CD14-positive monocyte (primary cell): Measurements from ENCODE around the gene SELENOF. TPM values are rescaled to one million over a fixed set of nuclear protein-coding genes. Genes with fewer than 3 reads are reported as not detected.

Source experiments
- DNase-seq, 3 donors: peaks; one replicate each; pipeline ENCODE4 v3.0.0-alpha.2; 2011 to 2022
- H2AFZ ChIP-seq: 2 replicates; pipeline ENCODE4 v1.6.0; 2012; ENCODE audit warnings: mild to moderate bottlenecking, low read depth, low read length, inconsistent platforms; ENCODE audit not compliant: insufficient read depth, poor library complexity, severe bottlenecking
- H3K27ac ChIP-seq, 2 donors: 1 replicate in 1 of 2; 2 replicates in 1 of 2; pipeline ENCODE4 v1.5.1; 2012 to 2013; ENCODE audit warnings: low read length in 2 of 2, control low read depth in 1 of 2, inconsistent platforms in 1 of 2, low read depth in 1 of 2, mild to moderate bottlenecking in 1 of 2
- H3K27me3 ChIP-seq, 2 donors: one replicate each; pipeline versions ENCODE4 v1.6.0 to v1.6.1; 2011 to 2013; ENCODE audit warnings: low read length in 2 of 2; ENCODE audit not compliant: control insufficient read depth in 2 of 2, insufficient read depth in 2 of 2
- H3K36me3 ChIP-seq, 2 donors: replicated peaks in 1 of 2; 1 replicate in 1 of 2; 2 replicates in 1 of 2; pipeline versions ENCODE4 v1.5.1 to v1.6.1; 2012 to 2013; ENCODE audit warnings: low read length in 2 of 2, control low read depth in 1 of 2, inconsistent platforms in 1 of 2, mild to moderate bottlenecking in 1 of 2; ENCODE audit not compliant: insufficient read depth in 2 of 2, control insufficient read depth in 1 of 2
- H3K4me1 ChIP-seq, 2 donors: 1 replicate in 1 of 2; 2 replicates in 1 of 2; pipeline versions ENCODE4 v1.5.1 to v1.6.1; 2012 to 2013; ENCODE audit warnings: low read length in 2 of 2, control low read depth in 1 of 2, inconsistent platforms in 1 of 2, mild to moderate bottlenecking in 1 of 2, moderate library complexity in 1 of 2; ENCODE audit not compliant: insufficient read depth in 2 of 2, control insufficient read depth in 1 of 2
- H3K4me2 ChIP-seq: replicated peaks from 2 replicates; pipeline ENCODE3; 2012; ENCODE audit warnings: low read length, moderate library complexity, mild to moderate bottlenecking; ENCODE audit not compliant: poor library complexity, severe bottlenecking; ENCODE audit errors: extremely low read depth
- H3K4me3 ChIP-seq, 3 experiments: fragments of 200-600 bp in 1 of 3; sonication (generic) in 1 of 3; replicated peaks in 1 of 3; 1 replicate in 2 of 3; 2 replicates in 1 of 3; pipeline ENCODE4 v1.5.1; 2011 to 2013; ENCODE audit warnings: low read length in 3 of 3, mild to moderate bottlenecking in 3 of 3, control low read depth in 2 of 3, low read depth in 2 of 3, inconsistent platforms in 1 of 3, moderate library complexity in 1 of 3
- H3K79me2 ChIP-seq: 2 replicates; pipeline ENCODE4 v1.6.0; 2012; ENCODE audit warnings: mild to moderate bottlenecking, control low read depth, inconsistent platforms, low read length, moderate library complexity; ENCODE audit not compliant: insufficient read depth
- H3K9ac ChIP-seq: 2 replicates; pipeline ENCODE4 v1.6.0; 2017; ENCODE audit warnings: low read length, mild to moderate bottlenecking; ENCODE audit not compliant: insufficient read depth, poor library complexity, severe bottlenecking
- H3K9me3 ChIP-seq, 2 donors: replicated peaks in 1 of 2; 1 replicate in 1 of 2; 2 replicates in 1 of 2; pipeline versions ENCODE4 v1.5.1 to v1.6.1; 2012 to 2013; ENCODE audit warnings: low read length in 2 of 2, control low read depth in 1 of 2; ENCODE audit not compliant: control insufficient read depth in 1 of 2, insufficient read depth in 1 of 2
- H4K20me1 ChIP-seq: 2 replicates; pipeline ENCODE4 v1.6.0; 2012; ENCODE audit warnings: mild to moderate bottlenecking, low read length, control low read depth, moderate library complexity; ENCODE audit not compliant: insufficient read depth
- H3K27ac Mint-ChIP-seq, 7 donors: one replicate each; pipeline ENCODE4 v1.8.0; 2020; ENCODE audit warnings: mild to moderate bottlenecking in 7 of 7, mixed read lengths in 7 of 7, moderate library complexity in 6 of 7, inconsistent platforms in 2 of 7
- H3K27me3 Mint-ChIP-seq, 3 donors: one replicate each; pipeline ENCODE4 v1.8.0; 2021 to 2022; ENCODE audit warnings: low read depth in 3 of 3, mild to moderate bottlenecking in 3 of 3, mixed read lengths in 3 of 3, moderate library complexity in 3 of 3, inconsistent platforms in 1 of 3
- H3K36me3 Mint-ChIP-seq, 2 donors: one replicate each; pipeline ENCODE4 v1.8.0; 2020; ENCODE audit warnings: mixed read lengths in 2 of 2, inconsistent platforms in 1 of 2, mild to moderate bottlenecking in 1 of 2
- H3K4me1 Mint-ChIP-seq: one replicate; pipeline ENCODE4 v1.8.0; 2020; ENCODE audit warnings: mild to moderate bottlenecking, mixed read lengths
- H3K4me3 Mint-ChIP-seq, 2 donors: one replicate each; pipeline ENCODE4 v1.8.0; 2020; ENCODE audit warnings: mild to moderate bottlenecking in 2 of 2, mixed read lengths in 2 of 2, moderate library complexity in 1 of 2
- H3K9me3 Mint-ChIP-seq, 7 donors: one replicate each; pipeline ENCODE4 v1.8.0; 2020 to 2022; ENCODE audit warnings: mixed read lengths in 7 of 7, mild to moderate bottlenecking in 6 of 7, moderate library complexity in 6 of 7, inconsistent platforms in 2 of 7
- WGBS: methylation state at CpG from one replicate; pipeline ENCODE4 v1.1.5; 2013; ENCODE audit warnings: missing lambda C conversion rate; ENCODE audit not compliant: insufficient coverage; 5-methylcytosine and 5-hydroxymethylcytosine counted together
- intact Hi-C, 2 donors: fragments of 100-400 bp; cut with micrococcal nuclease; formaldehyde crosslinking; loops; one replicate each; pipeline versions ENCODE4 v1.15.0 to v1.15.1; 2023
- polyA plus RNA-seq, 3 donors: library from polyadenylated mRNA; depleted of rRNA in 1 of 3; unstranded in 2 of 3; stranded (reverse) in 1 of 3; fragments of 300-500 nt in 2 of 3; fragments of >200 nt in 1 of 3; fragmentation: Illumina TruSeq in 2 of 3; gene quantifications; 1 replicate in 2 of 3; 2 replicates in 1 of 3; pipeline ENCODE4 v1.2.3, GENCODE V29; 2012 to 2021
- TF ChIP-seq, protein P1 (sequence below): fragments of 200-600 bp; IDR thresholded peaks from one replicate; pipeline ENCODE4 v1.8.0; 2022; ENCODE audit warnings: antibody characterized with exemption, mild to moderate bottlenecking

SELENOF gene
- polyA plus RNA-seq, 3 donors = 111 to 357 (median 339) TPM

DNA sequence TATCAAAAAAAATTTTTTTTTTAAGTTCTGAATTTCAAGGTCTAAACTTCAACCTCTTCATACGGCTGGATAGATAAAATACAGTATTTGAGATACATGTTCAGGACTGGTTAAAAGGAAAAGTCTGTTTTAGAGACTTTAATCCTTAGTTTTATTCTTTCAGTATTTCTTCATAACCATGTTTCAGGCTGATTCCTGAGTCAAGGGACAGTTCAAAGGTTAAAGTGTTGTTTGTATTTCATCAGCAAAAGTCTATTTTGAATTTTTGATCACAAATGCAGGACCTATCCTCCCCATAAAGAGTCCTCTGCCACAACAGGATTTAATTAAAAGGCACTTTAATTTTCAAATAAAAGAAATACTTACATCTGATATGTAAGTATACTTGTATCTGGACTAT is 53.5 kb downstream of the SELENOF start:
- no peak overlapping the region for H3K27ac ChIP-seq
- Mint-ChIP-seq H3K27ac (no peak overlapping the region), H3K36me3 (peaks cover 19 to 21% of the 10 kb centered on the region in 2 donors), H3K4me3 (no peak overlapping the region), H3K27me3 (peaks cover 0 to 2% (median 0%) of the 10 kb centered on the region in 3 donors), H3K9me3 (peaks cover 0 to 7% (median 0%) of the 10 kb centered on the region in 7 donors), H3K4me1 (no peaks in the 10 kb centered on the region)
- H2AFZ ChIP-seq = no peak overlapping the region
- no peak for DNase-seq
- no CpG with 5 or more reads among the region's 1 CpG for WGBS
- no peak overlapping the region for H3K4me2 ChIP-seq
- TF ChIP-seq, protein P1, sequence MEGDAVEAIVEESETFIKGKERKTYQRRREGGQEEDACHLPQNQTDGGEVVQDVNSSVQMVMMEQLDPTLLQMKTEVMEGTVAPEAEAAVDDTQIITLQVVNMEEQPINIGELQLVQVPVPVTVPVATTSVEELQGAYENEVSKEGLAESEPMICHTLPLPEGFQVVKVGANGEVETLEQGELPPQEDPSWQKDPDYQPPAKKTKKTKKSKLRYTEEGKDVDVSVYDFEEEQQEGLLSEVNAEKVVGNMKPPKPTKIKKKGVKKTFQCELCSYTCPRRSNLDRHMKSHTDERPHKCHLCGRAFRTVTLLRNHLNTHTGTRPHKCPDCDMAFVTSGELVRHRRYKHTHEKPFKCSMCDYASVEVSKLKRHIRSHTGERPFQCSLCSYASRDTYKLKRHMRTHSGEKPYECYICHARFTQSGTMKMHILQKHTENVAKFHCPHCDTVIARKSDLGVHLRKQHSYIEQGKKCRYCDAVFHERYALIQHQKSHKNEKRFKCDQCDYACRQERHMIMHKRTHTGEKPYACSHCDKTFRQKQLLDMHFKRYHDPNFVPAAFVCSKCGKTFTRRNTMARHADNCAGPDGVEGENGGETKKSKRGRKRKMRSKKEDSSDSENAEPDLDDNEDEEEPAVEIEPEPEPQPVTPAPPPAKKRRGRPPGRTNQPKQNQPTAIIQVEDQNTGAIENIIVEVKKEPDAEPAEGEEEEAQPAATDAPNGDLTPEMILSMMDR = no peak
- no peaks in the 10 kb centered on the region for H4K20me1 ChIP-seq
- H3K79me2 ChIP-seq = no peaks in the 10 kb centered on the region
- no peaks in the 10 kb centered on the region for H3K9me3 ChIP-seq
- no peaks in the 10 kb centered on the region for H3K27me3 ChIP-seq
- no peak overlapping the region for H3K9ac ChIP-seq
- H3K4me3 ChIP-seq = no peak overlapping the region
- peaks cover 4 to 32% of the 10 kb centered on the region in 2 donors for H3K36me3 ChIP-seq
- intact Hi-C loops = no loop called here
- H3K4me1 ChIP-seq = no peaks in the 10 kb centered on the region

DNA sequence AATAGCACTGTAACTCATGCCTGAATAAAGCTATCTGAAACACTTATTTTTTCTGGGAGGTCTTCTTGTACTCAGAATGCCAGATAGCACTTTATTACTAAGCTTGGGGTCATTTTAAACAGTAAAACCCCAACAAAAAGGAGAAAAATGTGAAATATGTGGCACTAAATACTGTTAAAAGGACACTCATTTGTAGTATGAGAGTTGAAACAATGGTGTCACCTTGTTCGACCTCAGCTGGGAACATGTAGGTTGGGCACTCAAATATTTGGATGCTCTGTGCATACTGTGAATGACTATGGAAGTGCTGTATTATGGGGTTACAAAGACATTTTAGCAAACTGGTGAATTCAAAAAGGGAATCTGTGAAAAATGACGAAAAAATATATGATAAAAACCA is 53.9 kb downstream of the SELENOF start:
- Mint-ChIP-seq H3K4me3 (no peak overlapping the region), H3K27ac (no peak overlapping the region), H3K4me1 (no peaks in the 10 kb centered on the region), H3K36me3 (peaks cover 19 to 21% of the 10 kb centered on the region in 2 donors), H3K27me3 (peaks cover 0 to 2% (median 0%) of the 10 kb centered on the region in 3 donors), H3K9me3 (peaks cover 0 to 7% (median 0%) of the 10 kb centered on the region in 7 donors)
- TF ChIP-seq, protein P1 = no peak
- no peaks in the 10 kb centered on the region for H3K79me2 ChIP-seq
- no peaks in the 10 kb centered on the region for H4K20me1 ChIP-seq
- 90% methylated on average over 1 of the region's 2 CpGs for WGBS
- peaks cover 4 to 29% of the 10 kb centered on the region in 2 donors for H3K36me3 ChIP-seq
- H3K4me2 ChIP-seq = no peak overlapping the region
- H3K9ac ChIP-seq = no peak overlapping the region
- intact Hi-C loops = no loop called here
- no peak overlapping the region for H3K27ac ChIP-seq
- H3K27me3 ChIP-seq = no peaks in the 10 kb centered on the region
- no peaks in the 10 kb centered on the region for H3K4me1 ChIP-seq
- no peak overlapping the region for H3K4me3 ChIP-seq
- H3K9me3 ChIP-seq = no peaks in the 10 kb centered on the region
- H2AFZ ChIP-seq = no peak overlapping the region
- DNase-seq = no peak
